ENCODE measurements around the gene UBP1.
"Not testable (repeated sequence)": the region's sequence is repeated elsewhere in the genome, so short reads cannot be mapped to it uniquely, and the experiment has no call there.

The UBP1 gene

DNA sequence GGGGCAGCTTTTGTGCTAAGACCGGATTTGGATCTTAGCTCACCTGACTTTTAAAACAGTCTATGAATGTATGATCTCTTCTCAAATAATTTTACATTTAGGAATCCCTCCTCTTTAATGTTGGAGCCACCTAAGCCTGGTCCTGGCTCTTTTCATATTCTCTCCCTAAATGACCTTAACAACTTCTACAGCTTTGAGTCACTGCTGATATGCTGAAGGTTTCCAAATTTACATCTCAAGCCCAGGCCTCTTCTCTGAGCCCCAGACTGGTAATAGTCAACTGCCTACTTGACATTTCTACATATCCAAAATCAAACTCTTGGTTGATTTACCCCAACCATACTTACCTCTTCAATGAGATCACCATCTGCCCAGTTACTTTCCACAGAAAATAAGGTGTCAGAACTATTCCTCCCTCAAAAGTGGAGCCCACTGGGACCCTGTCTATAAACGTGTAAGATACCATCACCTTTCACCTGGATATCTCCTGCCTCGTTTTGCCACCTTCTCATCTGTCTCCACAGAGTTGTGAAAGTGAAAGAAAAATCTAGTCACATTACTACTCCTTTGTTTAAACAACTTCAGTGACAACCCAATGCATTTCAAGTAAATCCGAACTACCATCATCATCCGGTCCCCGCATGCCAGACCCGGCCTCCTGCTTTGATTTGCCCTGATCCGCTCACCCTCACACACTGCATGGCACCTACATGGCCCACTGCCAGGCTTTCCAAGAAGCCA is 48.8 kb downstream of the UBP1 start:
- DNase-seq (ENCODE audit: low spot score): no peak

DNA sequence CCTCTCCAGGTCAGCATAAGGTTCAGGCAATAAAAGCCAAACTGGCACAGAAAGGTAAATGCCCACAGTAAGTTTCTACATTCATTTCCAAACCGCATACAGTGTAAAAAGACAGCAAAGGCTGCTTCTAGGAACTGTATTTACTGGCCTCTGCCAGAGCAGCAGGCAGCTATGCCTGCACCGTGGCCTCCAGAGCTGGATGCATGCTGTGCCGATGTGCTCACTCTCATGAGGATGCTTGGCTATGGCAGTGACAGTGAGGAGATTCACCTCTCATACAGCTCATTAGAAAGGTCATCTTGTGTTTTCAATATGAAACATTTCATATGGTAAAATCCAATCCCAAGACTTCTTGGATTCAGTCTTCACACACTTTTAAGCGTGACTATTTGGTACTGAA is 50.3 kb downstream of the UBP1 start:
- DNase-seq (ENCODE audit: low spot score): no peak

DNA sequence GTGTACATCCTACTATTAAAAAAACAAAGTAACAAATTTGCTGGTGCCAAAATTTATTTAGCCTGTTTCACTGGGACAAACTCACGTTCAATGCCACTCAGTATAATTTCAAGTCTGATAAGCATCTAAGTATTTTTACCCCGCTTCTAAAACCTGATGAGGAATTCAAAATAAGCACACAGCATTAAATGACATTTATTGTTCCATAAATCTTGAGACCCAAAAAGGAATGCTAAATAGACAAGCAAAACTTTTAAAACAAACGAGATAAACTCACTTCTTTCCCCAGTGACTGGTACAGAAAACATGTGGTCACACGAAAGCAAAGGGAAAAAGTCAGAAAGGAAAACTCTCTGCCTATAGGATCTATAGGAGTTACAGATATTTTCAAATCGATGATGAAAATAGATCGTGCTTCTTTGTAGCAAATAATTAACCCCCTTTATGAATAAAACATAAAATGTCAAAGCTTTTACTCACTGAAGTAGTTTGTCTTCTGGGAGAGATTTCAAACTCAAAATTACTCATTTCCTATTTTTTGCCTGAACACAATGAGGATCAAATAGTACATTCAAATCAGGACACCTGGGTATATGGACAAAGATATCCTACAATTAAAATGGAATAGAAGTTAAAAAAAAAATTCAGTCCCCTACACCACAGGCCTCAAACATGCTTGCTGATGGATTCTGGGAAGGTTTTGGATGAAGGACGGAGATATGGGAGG is 51.7 kb downstream of the UBP1 start:
- no peak for DNase-seq (ENCODE audit: low spot score)

DNA sequence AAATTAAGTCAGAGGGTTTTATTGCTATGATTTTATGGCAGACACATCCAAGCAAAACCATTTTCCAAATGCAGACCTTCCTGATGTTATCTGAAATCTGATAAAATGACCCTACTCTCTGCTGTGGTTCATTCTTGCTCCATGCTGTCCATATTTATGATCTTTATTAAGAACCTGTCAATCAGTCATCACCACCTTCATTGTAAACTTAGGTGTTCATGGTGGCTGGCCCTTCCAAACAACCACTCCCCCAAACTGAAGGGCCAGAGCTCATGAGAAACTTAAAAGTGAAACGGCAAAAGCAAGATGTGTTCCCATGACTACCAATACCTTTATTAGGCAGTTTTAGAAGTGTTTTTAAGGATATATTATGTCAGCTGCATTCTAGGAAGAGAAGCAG is 53.6 kb downstream of the UBP1 start:
- DNase-seq (ENCODE audit: low spot score): no peak

DNA sequence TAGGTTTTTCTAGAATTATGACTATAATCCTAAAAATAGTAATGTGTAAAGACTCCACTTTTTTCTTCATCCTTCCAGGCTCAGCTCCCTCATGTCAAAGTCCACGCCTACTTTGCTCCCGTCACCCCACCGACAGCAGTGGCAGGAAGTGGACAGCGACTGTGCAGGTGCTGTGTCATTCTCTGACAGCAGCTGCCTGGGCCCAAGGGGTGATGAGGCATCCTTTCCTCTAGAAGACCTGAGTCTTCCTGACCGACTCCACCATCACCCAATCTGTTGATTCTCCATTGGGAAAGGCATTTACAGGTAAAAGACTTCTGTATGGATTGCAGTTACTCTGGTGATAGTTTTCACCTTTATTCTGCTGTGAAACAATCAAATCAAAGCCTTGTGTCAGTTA is 54.8 kb downstream of the UBP1 start:
- DNase-seq (ENCODE audit: low spot score): no peak

DNA sequence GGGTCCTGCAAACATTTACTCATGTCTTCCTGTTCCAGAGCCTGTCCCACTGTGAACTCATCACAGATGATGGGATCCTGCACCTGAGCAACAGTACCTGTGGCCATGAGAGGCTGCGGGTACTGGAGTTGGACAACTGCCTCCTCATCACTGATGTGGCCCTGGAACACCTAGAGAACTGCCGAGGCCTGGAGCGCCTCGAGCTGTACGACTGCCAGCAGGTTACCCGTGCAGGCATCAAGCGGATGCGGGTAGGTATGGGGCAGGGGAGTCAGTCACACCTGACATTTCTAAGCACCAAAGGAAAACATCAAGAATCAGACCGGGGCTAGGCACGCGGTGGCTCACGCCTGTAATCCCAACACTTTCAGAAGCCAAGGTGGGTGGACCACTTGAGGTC is 56.3 kb downstream of the UBP1 start:
- DNase-seq (ENCODE audit: low spot score): no peak

DNA sequence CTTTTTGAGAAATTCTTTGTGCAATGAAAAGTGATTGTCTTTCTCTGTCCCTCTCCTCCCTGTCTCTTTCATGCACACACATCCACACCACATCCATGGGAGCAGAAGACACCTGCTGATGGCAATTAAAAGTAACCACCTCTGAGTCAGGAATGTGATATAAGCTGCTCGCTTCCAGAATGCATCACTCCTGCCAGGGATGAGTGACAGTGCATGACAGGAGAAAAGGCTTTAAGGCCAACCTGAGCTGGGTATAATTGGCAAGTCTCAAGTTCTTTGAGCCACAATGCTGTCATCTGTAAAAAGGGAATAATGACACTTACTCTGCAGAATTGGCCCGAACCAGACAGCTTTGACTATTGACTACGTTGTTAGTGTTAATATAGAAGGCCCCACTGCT is 59.6 kb downstream of the UBP1 start:
- no peak for DNase-seq (ENCODE audit: low spot score)

DNA sequence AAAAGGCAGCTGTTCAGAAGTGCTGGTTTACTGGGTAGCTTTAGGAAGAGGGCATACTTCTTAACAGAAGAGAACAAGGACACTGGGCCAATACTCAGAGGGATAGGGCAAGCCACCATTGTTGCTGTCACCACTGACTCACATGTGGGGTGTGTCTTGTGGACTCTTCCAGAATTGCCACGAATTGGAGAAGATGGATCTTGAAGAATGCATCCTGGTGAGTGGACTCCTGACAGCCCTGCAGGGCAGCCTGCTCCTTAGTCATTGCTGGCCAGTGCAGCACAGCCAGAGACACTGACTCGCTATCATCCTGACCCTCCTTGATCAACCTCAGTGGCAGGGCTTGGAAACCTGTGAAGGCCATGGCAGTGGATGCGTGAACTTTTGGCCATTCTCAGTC is 62.3 kb downstream of the UBP1 start:
- DNase-seq (ENCODE audit: low spot score): no peak

DNA sequence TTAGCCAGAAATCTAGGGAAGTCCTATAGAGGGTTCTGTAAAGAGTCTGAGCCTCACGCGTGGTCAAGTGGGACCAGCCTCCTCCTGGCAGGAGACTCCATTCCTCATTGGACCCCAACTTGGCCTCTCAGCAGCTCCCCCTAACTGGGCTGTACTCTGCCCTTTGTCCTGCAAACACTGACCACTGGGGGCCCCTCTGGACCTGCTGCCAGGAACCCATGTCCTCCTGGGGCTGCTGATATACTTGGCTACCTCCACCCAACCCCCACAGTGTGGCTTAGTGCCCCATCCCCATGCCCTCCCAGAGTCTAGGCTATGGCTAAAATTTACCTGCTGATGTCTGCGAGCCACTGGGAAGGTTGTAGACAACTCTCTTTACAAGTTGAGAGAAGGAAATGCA is 62.7 kb downstream of the UBP1 start:
- no peak for DNase-seq (ENCODE audit: low spot score)

DNA sequence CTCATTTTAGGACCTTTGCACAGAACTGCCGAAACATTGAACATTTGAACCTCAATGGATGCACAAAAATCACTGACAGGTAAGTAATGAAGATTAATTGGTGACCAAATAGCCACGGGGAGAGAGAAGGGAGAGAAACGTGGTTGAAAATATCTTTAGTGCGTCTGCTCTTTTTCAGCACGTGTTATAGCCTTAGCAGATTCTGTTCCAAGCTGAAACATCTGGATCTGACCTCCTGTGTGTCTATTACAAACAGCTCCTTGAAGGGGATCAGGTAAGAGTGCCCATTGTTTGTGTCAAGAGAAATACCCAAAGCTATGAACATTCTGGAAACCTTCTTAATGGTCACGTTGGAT is 67.1 kb downstream of the UBP1 start:
- DNase-seq (ENCODE audit: low spot score): no peak

DNA sequence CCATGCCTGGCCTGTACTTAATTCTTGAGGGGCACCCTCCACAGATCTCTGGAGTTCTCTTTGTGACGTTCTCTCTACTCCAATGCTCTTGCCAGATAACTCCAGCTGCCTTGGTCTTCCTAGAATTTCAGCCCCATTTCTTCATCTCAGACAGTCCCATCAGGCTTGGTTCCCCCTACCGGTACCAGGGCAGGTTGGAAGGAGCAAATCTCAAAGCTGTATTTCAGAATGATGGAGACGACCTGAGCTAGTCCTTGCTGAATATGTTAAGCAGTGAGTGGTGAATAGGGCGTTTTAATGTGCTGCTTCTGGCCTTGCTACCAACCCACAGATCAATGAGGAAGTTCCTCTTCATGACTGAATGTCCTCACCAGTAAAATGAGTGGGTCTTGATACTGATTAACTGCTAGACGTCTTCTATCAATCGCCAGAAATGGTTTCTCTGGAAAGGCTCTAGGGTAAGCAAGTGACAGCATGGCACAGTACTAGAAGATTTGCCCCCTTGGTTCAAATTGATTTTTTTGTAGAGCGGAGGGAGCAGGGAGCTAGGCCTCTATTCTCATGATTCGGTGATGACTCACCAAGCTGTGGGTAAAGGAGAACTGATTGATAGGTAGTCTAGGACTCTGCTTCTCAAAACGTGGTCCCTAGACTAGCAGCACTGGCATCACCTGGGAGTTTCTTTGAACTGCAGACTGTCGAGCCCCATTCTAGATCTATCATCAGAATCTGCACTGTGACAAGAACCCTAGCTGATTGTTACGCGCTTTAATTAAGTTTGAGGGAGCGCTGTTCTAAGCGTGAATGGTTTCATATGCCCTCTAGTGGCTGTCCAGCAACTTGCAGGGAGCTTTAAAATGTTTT is 67.8 kb downstream of the UBP1 start:
- no peak for DNase-seq (ENCODE audit: low spot score)

DNA sequence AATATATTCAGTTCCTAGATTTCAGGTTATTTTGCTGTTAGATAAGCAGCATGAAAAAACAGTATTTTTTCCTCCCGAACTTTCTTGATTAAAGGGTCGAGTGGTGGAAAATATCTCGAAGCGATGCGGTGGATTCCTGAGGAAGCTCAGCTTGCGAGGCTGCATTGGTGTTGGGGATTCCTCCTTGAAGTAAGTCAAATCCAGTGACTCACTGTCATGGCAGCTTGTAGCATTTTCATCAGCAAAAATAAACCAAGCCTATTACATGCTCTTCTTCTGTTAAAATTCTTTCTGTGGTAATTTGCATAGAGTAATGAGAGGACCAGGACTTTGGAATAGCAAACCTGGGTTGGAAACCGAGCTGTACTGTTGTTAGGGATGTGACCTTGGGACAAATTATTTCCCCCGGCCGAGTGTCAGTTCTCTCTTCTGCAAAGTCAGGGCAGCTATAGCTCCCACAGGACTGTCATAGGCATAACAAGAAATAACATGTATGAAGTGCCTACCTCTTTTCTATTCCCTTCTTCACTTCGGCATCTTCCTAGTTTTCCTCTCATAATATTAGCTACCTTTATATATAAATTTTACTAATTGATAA is 75.6 kb downstream of the UBP1 start:
- DNase-seq (ENCODE audit: low spot score): no peak

DNA sequence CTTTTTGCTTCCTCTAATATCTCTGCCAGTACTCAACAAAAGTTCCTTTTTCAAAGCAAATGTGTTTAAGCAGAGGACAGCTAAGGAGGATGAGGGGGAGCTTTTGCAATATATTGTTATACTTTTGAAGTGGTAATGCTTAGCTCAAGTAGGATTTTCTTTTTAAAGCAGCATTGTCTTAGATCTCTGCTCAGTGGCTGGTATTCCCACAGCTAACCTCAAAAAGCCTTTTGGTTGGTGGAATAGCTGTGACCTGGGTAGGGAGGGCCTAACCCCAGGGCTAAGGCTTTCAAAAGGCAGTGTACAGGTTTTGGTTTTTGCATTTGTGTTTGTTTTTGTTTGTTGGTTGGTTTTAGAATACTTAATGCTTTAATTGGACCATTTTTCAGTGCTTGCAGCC is 76.1 kb downstream of the UBP1 start:
- no peak for DNase-seq (ENCODE audit: low spot score)

DNA sequence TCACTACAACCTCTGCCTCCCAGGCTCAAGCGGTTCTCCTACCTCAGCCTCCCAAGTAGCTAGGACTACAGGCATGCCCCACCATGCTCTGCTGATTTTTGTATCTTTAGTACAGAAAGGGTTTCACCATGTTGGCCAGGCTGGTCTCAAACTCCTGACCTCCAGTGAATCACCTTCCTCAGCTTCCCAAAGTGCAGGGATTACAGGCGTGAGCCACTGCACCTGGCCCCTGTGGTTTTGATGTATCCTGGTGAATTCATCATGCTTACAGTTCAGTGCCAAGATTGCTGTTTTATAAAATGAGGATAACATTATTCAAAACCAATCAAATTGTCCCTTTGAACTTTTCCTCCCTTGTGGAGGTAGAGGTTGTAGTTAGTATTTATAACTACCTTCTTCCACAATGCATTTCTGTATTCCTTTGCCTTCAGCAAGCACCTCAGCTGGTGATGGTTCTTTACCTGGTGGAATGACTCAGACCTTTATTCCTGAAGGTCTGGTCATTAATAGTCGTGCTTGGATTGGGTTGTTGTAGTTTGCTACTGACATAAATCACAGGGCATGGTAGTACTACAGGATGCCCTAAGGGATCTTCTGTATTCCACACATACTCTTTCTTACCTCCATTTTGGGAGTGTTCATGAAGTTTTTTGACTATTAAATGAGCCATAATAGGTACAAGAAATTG is 76.9 kb downstream of the UBP1 start:
- DNase-seq (ENCODE audit: low spot score): no peak

DNA sequence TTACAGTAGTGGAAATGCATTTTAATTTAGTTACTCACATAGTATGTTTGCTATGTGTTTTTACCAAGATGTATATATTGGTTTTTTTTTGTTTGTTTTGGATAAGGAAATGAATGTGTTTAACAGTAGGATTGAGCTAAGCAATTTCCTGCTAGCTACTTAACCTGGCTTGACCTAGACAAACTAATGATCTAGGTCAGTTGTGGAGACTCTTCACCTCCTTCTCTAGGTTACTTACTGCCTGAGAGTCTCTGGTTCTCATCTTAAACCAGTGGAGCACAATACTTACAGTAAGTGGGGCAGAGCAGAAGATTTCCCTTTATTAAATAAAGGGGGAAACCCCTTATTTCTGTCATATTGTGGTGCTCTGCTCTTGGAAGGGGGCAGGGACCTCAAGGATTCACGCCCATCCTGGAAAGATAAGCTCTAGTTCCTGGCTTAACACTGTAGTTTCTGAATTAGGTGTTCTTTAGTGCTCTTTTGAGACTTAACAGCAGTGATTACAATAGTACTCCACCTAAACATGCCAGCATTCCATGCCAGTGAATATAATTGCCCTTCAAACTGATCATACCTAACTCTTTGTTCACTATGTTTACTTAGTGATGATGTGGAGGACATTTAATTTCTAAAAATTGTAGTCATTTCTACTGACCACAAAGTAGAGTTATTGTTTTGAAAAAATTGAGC is 79.9 kb downstream of the UBP1 start:
- DNase-seq (ENCODE audit: low spot score): no peak

DNA sequence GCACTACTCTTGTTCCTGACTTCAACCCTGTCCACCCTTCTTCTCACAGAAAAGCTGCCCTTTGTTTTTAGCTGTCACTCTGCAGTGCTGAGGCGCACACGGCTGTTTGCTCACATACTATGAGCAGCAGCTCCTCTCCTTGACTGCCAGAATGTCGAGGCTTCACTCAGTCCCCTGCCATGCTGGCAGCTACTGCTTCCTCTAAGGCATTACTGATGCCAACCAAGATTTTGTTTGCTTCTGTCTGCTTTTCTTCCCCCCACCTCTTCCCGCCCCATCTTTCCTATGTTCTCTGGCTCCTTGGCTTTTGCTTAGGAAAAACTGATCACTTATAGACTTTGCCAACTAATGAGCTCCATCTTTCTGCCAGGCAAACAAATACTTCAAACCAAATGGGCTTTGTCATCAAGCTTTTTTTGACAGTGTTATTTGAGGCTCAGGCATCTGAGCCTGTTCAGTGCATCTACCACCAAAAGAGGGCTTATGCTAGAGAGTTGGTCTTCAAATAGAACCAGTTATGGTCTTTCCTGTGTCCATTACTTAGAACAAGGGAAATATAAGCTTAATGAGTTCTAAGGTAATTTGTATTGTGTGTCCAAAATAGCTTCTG is 81.9 kb downstream of the UBP1 start:
- no peak for DNase-seq (ENCODE audit: low spot score)

DNA sequence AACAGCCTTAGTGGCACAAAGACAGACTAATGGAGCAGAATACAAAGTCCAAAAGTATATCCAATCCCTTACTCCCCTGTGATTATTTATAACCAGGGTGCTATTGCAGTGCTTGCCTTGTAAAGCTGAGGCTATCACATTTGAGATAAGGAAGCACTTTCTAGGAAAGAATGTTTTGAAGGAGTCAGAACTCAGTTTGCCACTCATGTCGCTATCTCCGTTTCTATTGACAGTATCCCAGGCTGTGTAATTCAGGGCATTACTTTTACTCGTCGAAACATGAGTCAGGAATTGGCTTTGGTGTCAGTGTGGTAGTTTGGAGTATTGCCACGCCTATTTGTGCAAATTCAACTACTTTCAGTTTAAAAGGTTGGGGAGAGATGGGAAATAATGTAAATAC is 84.6 kb downstream of the UBP1 start:
- DNase-seq (ENCODE audit: low spot score): no peak

DNA sequence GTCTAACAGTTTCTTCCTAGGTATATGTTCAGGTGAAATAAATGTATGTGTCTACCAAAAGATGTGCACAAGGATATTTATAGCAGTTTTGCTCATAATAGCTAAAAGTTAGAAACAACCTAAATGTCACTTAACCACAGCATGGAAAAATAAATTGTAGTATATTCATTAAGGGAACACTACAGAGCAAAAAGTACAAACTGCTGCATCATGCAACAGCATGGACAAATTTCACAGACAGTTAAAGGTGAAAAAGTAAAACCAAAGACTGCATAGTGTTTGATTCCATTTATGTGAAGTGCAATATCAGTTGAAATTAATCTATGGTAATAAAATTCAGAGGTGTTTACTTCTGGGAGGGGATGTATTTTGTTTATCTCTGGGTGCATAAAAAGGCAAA is 100.4 kb downstream of the UBP1 start:
- no peak for DNase-seq (ENCODE audit: low spot score)

DNA sequence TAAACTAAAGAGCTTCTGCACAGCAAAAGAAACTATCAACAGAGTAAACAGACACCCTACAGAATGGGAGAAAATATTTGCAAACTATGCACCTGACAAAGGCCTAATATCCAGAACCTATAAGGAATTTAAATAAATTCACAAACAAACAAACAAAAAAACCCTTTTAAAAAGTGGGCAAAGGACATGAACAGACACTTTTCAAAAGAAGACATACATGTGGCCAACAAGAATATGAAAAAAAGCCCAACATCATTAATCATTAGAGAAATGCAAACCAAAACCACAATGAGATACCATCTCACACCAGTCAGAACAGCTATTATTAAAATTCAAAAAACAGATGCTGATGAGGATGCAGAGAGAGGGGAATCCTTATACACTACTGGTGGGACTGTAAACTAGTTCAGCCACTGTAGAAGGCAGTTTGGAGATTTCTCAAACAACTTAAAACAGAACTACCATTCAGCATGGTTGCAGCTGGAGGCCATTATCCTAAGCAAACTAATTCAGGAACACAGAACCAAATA is 101.2 kb downstream of the UBP1 start:
- DNase-seq (ENCODE audit: low spot score): not testable (repeated sequence)
